Astrocyte of the cerebellum (primary cell): ENCODE data around the gene MYO16.

Source experiments
- DNase-seq: peaks from one replicate; pipeline ENCODE4 v3.0.0-alpha.2; 2011; ENCODE audit warnings: low read depth
- H3K4me3 ChIP-seq: 2 replicates; pipeline ENCODE4 v1.5.1; 2011; ENCODE audit warnings: mild to moderate bottlenecking, low read depth, low read length, moderate library complexity
- CTCF ChIP-seq: IDR thresholded peaks from 2 replicates; pipeline ENCODE4 v1.5.1; 2012; ENCODE audit warnings: low read length, low read depth, moderate library complexity, mild to moderate bottlenecking; ENCODE audit errors: missing control alignments
- in situ Hi-C: cut with HindIII; loops from 2 replicates; pipeline ENCODE4 v1.10.0; 2017; ENCODE audit warnings: low sequenced_read_pairs

Gene MYO16

GRCh38 chr13:109233293-109233692, 603.9 kb downstream of the MYO16 start:
- no peak for DNase-seq
- TF ChIP-seq CTCF = no peak
- in situ Hi-C loops = no loop called here
- no peak overlapping the region for H3K4me3 ChIP-seq

GRCh38 chr13:109235901-109236300, 606.5 kb downstream of the MYO16 start:
- DNase-seq = no peak
- TF ChIP-seq CTCF = no peak
- H3K4me3 ChIP-seq = no peak overlapping the region
- in situ Hi-C loops = no loop called here

GRCh38 chr13:109241160-109241559, 611.7 kb downstream of the MYO16 start:
- H3K4me3 ChIP-seq = no peak overlapping the region
- no peak for TF ChIP-seq CTCF
- in situ Hi-C loops = no loop called here
- DNase-seq = no peak

GRCh38 chr13:109243311-109243951, 614.0 kb downstream of the MYO16 start:
- DNase-seq = peak; percentile 92
- TF ChIP-seq CTCF = no peak
- in situ Hi-C loops = no loop called here
- H3K4me3 ChIP-seq = no peak overlapping the region

- no peak for DNase-seq
- in situ Hi-C loops = no loop called here
Measured at GRCh38 chr13:109244566-109244965, 615.2 kb downstream of the MYO16 start.

GRCh38 chr13:109246001-109246400, 616.6 kb downstream of the MYO16 start:
- in situ Hi-C loops = no loop called here
- TF ChIP-seq CTCF = no peak

More at GRCh38 chr13:109244566-109244965, 615.2 kb downstream of the MYO16 start:
- H3K4me3 ChIP-seq = no peak overlapping the region
- no peak for TF ChIP-seq CTCF

More at GRCh38 chr13:109246001-109246400, 616.6 kb downstream of the MYO16 start:
- no peak overlapping the region for H3K4me3 ChIP-seq
- DNase-seq = no peak
